DMS 273 (cell line): ENCODE results near the gene ARHGEF37.
A peak's percentile ranks its signal among the peaks of the same experiment; 100 is the strongest.

ENCODE experiments used
- DNase-seq: peaks from one replicate; lab custom pipeline; 2025; ENCODE audit not compliant: unreplicated experiment; lab: John Stamatoyannopoulos, UW

Gene ARHGEF37

DNA sequence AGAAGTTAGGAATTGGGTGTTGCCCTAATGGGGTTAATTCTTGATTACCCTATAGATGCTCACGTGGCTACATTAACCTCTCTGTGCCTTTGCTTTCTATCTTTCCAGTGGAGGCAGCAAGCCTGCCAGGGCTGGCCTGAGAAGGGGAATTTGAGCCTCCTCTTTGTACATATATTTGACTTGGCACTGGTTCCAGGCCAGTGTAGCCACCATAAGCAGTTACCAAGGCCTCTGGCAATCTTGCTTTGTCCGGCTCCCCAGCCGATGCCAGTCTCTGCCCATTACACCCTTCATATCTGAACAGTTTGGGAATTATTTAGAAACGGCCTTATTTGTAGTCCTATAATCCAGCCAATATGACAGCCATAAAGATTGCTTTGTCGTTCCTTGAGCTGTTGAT, 90.2 kb downstream of the ARHGEF37 start:
- DNase-seq: peak; percentile 15

GRCh38 chr5:149672701-149673476, 91.6 kb downstream of the ARHGEF37 start:
- peak; percentile 21 for DNase-seq

DNA sequence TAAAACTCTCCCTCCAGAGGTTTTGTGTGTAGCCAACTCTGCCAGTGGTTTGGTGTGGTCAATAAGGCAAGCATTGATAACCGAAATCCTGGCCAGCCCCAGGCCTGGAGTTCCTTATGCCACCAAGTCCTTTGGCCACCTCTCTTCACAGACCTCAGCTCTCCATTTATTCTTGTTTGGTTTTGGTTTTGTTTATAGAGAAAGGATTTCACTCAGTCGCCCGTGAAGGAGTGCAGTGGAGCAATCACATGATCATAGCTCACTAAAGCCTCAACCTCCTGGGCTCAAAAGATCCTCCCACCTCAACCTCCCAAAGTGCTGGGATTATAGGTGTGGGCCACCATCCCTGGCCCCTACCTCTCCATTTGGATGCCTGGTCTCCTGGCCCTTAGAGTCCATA, 93.4 kb downstream of the ARHGEF37 start:
- DNase-seq: no peak

GRCh38 chr5:149675610-149676201, 94.4 kb downstream of the ARHGEF37 start:
- DNase-seq: peak; percentile 39

GRCh38 chr5:149677731-149678130, 96.4 kb downstream of the ARHGEF37 start:
- no peak for DNase-seq

DNA sequence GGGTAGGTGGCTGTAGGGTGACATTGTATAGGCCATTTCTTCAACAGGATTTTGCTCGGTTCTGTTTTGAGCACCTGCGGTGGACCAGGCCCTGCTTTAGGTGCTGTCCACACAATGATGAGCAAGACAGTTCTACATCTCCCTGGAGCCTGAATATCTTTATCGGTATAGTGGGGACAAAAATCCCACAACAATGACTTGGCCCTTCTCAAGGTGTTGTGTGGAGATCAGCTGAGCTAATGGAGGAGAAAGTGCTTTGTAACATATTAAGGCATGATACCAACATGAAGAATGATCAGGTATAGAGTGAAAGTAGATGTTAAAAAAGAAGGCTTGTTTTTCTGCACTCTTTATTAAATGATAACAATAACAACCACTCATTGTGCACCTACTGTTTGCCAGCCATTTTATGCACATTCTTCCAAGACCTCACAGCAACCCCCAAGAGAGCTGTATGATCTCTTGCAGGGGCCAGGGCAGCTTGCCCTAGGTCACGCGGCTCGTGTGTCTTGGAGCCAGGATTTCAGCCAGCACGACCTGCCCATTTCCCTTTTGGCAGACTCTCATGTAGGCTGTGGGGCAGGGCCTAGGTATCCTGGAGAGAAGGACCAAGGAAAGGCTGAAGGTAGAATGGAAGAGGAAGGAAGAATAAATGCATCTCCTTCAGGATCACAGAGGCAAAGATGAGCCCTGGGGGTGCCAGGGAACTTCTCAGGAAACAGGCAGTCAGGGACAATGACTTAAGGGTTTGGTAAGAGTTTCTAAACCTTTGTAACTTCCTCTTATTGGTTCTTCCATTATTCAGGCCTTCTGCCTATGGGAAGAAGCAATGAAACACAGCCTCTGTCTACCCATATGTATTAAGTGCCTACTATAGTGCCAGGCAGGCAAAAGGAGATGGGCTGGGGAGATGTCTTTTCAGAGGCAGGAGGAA, 98.8 kb downstream of the ARHGEF37 start:
- no peak for DNase-seq

GRCh38 chr5:149680810-149681221, 99.5 kb downstream of the ARHGEF37 start:
- no peak for DNase-seq

- DNase-seq: no peak
These were observed 100.0 kb downstream of the ARHGEF37 start for GRCh38 chr5:149681252-149681651.

- DNase-seq: no peak
These were observed 100.6 kb downstream of the ARHGEF37 start for GRCh38 chr5:149681922-149682321.

- no peak for DNase-seq
These were observed 101.3 kb downstream of the ARHGEF37 start for GRCh38 chr5:149682532-149683075.

GRCh38 chr5:149683964-149684363, 102.7 kb downstream of the ARHGEF37 start:
- DNase-seq: no peak

GRCh38 chr5:149684371-149684770, 103.1 kb downstream of the ARHGEF37 start:
- no peak for DNase-seq
